RPMI7951 (cell line): Measurements from ENCODE around the gene ZNF385B. TPM values are rescaled to one million over a fixed set of nuclear protein-coding genes. Genes with fewer than 3 reads are reported as not detected.
"Not testable (repeated sequence)": the region's sequence is repeated elsewhere in the genome, so short reads cannot be mapped to it uniquely, and the experiment has no call there.

Source experiments
- DNase-seq: peaks from one replicate; pipeline ENCODE4 v3.0.0-alpha.2; 2012; ENCODE audit warnings: low read depth
- total RNA-seq: library from RNA; depleted of rRNA; stranded (reverse); fragments of >200 nt; shearing (Covaris generic); gene quantifications from 2 replicates; pipeline ENCODE4 v1.2.3, GENCODE V29; 2014

Gene ZNF385B
- total RNA-seq, 1 experiment from 2014 or later: 0.48 TPM

DNA sequence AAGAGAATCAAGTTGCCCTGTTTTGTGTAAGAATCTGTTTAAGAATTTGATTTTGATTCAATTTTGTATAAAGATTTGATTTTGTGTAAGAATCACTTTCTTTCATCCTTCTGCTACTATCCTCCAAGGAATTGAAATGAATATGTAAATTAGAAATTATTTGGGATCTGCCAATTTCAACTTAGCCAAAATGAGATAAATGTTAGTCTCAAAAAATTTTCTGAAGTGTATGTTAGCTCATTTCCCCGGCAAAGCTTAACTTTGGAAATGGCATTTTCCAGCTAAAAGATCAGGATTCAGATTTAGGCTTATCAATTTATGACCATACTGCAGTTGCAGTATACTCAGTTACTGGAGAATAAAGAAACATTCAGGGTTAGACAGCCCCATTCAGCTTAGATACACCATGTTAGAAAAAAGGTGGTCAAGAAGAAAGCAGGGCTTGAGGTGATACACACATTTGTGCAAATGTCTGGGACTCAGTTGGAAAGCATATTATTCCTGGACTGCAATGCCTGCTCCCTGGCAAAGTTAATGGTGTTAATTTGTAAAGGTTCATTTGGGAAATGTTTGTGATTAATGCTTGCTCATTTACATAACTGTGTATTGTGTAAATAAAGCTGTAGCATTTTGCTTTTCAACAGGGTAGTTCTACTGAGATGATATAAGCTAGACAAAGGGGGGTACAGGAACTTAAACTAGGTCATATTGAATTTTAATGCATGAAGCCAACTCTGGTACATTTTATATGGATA lies 349.0 kb downstream of the ZNF385B start:
- DNase-seq: no peak

DNA sequence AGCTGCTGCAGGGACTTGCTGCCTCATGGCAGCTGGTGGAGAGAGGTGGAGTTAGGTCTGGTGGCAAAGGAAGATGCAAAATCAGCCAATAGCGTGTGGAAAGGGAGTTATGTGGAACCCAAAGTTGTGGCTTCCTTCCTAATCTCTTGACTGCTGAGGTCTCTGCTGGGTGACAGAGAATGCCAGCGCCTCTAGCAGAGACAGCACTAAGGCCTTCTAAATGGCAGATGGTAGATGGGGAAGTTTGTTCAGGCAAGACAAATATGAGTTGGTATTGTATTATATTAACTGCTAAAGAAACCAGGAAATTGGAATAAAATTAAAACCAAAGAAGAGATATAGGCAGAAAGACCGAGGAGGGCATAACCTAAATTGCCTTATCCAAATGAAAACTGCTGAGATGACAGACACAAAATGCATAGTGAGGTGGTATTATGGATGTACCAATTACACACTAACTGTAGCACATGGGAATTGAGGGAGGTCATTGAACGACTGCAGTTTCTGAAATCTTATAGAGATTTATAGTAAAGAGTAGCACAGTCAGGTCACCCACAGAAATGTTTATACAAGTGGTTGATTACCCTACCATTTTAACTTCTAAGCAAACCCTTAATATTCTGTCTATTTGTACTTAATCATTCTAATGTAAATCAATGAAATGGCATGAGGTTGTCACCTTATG lies 350.2 kb downstream of the ZNF385B start:
- DNase-seq: no peak

- DNase-seq: no peak
Measured at GRCh38 chr2:179495315-179495714, 366.1 kb downstream of the ZNF385B start.

DNA sequence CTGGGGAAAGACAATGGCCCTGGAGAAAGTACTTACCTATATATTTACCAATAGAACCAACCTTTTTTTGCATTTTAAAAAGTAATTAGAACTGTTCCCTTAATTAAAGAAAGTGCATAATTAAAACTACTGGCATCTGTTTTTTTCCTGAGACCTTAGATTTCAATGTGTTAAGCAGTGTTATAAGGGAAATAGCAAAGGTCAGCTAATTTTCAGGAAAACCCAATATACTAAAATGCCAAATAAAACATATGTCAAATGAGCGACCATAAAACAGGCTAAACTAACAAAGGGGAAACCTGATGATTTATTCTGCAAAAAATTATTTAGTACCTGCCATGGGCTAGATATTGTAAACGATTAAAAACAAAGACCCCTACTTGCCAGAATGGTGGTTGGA lies 372.8 kb downstream of the ZNF385B start:
- DNase-seq: no peak

GRCh38 chr2:179487010-179487731 lies 374.2 kb downstream of the ZNF385B start:
- peak; percentile 8 for DNase-seq

DNA sequence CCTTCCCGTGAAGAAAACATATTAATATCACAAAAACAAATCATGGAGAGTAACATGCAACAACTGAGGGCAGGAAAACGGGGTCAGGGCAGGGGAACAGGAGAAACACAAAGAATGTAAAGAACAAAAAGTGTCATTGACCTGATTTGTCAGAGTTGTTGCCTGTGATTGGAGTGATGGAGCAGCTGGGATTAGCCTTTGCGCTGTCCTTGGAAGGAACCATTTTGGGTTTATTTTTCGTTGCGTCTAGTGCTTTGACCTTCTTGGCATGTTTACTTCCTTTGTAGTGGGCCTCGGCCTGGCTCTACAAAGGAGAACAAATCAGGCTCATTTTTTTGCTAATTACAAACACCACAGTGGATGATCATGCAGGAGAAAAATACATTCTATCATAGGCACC lies 378.3 kb downstream of the ZNF385B start:
- no peak for DNase-seq

DNA sequence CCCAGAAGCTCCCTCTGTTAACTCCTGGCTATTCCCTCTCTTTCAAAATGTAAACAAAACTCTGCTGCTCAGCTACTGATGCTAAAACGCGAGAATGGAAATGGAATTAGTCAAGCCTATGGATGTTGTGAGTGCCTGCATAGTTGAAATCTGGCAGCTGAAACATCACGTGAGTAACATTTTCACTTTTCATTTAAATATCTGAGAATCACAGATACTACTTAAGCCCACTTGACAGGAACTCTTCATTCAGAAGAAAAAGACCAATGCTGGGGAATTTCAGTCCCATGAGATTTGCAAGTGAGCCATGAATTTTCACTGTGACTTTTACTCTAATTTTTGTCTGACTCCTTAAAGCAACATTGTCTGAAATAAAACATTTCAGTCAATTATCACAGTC lies 381.5 kb downstream of the ZNF385B start:
- DNase-seq: no peak

GRCh38 chr2:179478771-179479170 lies 382.6 kb downstream of the ZNF385B start:
- DNase-seq: no peak

DNA sequence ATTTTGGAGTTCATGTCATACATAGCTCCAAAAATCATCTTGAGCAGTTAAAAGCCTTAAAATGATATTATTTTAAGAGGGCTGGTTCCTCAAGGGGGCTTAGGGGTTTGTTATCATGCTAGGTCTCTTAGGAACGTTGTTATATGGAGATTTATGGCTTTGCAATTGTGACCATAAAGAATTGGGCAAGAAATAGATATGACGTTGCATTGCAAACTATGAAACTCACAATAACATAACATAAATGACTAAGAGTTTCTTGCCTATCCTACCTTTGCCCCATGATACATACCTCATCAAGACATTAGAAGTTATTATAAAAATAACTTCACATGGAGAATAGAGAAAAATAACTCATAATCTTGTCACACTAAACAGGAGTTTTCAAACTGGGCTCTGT lies 390.4 kb downstream of the ZNF385B start:
- DNase-seq: no peak

DNA sequence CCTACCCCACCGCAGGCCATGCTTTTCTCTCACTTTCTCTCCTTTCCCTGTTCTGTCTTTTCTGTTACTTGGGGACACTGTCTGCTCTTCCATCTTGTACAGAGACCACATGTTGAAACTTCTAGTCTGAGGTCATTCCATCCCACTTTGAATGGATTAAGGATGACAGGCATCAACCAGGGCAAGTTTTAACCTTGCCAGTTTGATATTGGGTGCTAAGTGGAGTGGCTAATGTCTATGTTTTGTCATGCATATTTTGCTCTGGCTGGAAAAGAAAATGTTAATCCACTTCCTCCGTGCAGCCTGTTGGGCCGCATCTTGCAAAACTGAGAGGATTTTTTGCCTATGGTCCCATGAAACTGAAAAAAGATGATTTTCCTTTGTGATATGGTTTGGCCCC lies 391.3 kb downstream of the ZNF385B start:
- DNase-seq: no peak

GRCh38 chr2:179467960-179468359 lies 393.5 kb downstream of the ZNF385B start:
- DNase-seq: no peak

- peak; percentile 98 for DNase-seq
Measured at GRCh38 chr2:179467111-179467510, 394.3 kb downstream of the ZNF385B start.

DNA sequence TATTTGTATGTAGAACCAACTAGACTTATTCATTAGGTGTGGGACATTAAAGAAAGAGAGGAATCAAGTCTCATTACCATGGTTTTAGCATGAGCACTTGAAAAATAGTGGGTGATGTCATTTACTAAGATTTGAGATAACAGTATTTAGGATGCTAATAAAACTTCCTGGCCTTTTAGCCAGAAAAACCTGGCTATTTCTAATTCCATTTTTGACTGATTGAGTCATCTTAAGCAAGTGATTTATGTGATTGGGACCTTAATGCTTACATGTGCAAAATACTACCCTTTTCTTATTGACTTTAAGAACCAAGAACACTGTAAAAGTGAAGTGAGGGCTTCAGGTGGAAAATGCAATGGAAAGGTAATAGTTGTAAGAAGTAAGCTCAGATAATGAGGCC lies 400.0 kb downstream of the ZNF385B start:
- peak; percentile 16 for DNase-seq

GRCh38 chr2:179460181-179460929 lies 401.1 kb downstream of the ZNF385B start:
- peak; percentile 98 for DNase-seq

DNA sequence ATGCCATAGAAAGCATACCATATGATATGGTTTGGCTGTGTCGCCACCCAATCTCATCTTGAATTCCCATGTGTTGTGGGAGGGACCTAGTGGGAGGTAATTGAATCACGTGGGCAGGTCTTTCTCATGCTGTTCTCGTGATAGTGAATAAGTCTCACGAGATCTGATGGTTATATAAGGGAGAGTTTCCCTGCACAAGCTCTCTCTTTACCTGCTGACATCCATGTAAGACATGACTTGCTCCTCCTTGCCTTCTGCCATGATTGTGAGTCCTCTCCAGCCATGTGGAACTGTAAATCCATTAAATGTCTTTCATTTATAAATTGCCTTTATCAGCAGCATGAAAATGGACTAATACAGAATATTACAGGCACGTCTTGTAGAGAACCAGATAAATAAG lies 403.3 kb downstream of the ZNF385B start:
- DNase-seq: not testable (repeated sequence)

GRCh38 chr2:179455824-179456223 lies 405.6 kb downstream of the ZNF385B start:
- DNase-seq: no peak

GRCh38 chr2:179455172-179455524 lies 406.3 kb downstream of the ZNF385B start:
- no peak for DNase-seq

DNA sequence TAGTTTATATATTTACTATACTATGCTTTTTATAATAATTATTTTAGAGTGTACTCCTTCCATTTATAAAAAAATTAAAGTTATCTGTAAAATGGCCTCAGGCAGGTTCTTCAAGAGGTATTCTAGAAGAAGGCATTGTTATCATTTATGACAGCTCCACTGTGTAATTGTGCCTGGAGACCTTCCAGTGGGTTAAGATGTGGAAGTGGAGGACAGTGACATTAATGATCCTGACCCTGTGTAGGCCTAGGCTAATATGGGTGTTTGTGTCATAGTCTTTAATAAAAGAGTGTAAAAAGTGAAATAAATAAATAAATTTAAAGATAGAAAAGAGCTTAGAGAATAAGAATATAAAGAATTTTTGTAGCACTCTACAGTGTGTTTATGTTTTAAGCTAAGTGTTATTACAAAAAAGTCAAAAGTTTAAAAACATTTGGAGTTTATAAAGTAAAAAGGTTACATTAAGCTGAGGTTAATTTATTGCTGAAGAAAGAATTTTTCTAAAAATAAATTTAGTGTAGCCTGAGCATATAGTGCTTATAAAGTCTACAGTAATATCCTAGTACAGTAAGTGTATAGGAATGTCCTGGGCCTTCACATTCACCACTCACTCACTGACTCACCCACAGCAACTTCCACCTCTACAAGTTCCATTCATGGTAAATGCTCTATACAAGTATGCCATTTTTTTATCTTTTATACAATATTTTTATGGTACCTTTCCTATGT lies 406.8 kb downstream of the ZNF385B start:
- DNase-seq: peak; percentile 91

- no peak for DNase-seq
Measured at GRCh38 chr2:179449010-179449409, 412.4 kb downstream of the ZNF385B start.

- peak; percentile 26 for DNase-seq
Measured at GRCh38 chr2:179447839-179448447, 413.5 kb downstream of the ZNF385B start.

DNA sequence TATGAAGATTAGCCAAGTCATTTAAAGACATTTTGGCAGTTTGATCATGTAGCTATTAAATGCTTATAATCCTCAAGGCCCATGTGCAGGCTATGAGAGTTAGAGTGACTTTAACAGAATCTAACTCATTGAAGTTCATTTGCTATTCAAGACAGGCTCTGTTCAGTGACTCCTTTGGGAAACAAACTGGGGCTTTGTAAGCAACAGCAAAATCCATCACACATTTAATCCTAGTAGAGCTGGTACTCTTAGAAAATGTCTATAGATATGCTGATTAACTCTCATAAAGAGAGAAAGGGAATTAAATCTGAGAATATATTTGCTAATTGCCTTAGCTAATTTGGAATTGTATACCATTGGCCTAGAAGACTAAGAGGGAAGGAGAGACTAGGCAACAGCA lies 414.0 kb downstream of the ZNF385B start:
- DNase-seq: no peak
